OCI-LY7 (cell line): ENCODE results near the gene PPP1R9B. TPM values are rescaled to one million over a fixed set of nuclear protein-coding genes. Genes with fewer than 3 reads are reported as not detected.

Source experiments
- BruUV-seq: library from RNA; stranded (reverse); fragments of 400-500 nt; replicated peaks from 2 replicates; lab custom pipeline; 2021; lab: Mats Ljungman, UMichigan
- CTCF ChIA-PET: fragments of 300-600 bp; sonication (Branson Sonifier 250); formaldehyde crosslinking; loops from one replicate; lab custom pipeline; 2022; ENCODE audit warnings: antibody characterized with exemption; ENCODE audit not compliant: unreplicated experiment; lab: Charles Lee
- POLR2A ChIA-PET: fragments of 300-600 bp; sonication (Branson Sonifier 250); formaldehyde crosslinking; loops from one replicate; lab custom pipeline; 2022; ENCODE audit warnings: antibody characterized with exemption; lab: Charles Lee
- DNase-seq: peaks from one replicate; pipeline ENCODE4 v3.0.0-alpha.2; 2015; ENCODE audit warnings: low spot score
- H2AFZ ChIP-seq: fragments of 200-600 bp; sonication (generic), shearing (Covaris generic); 2 replicates; pipeline ENCODE4 v1.6.1; 2014; ENCODE audit warnings: mild to moderate bottlenecking, antibody characterized with exemption, low read length, moderate library complexity
- H3K27ac ChIP-seq: fragments of 200-600 bp; sonication (generic); 2 replicates; pipeline ENCODE4 v1.5.1; 2014; ENCODE audit warnings: mixed run types, low read depth, mild to moderate bottlenecking, moderate library complexity, low read length, inconsistent platforms; ENCODE audit not compliant: poor library complexity, severe bottlenecking
- H3K36me3 ChIP-seq: fragments of 200-600 bp; sonication (generic); 2 replicates; pipeline ENCODE4 v1.6.1; 2014; ENCODE audit warnings: mild to moderate bottlenecking, antibody characterized with exemption, low read length, moderate library complexity, mixed read lengths; ENCODE audit not compliant: insufficient read depth
- H3K4me1 ChIP-seq: fragments of 200-600 bp; sonication (generic); 2 replicates; pipeline ENCODE4 v1.5.1; 2014; ENCODE audit warnings: mild to moderate bottlenecking, low read length; ENCODE audit not compliant: insufficient read depth, poor library complexity, severe bottlenecking
- H3K4me2 ChIP-seq: fragments of 200-600 bp; sonication (generic); 2 replicates; pipeline ENCODE4 v1.6.1; 2014; ENCODE audit warnings: mild to moderate bottlenecking, low read length
- H3K4me3 ChIP-seq: fragments of 200-600 bp; sonication (generic); 2 replicates; pipeline ENCODE4 v1.5.1; 2014; ENCODE audit warnings: mild to moderate bottlenecking, low read depth, low read length; ENCODE audit not compliant: poor library complexity, severe bottlenecking
- H3K79me2 ChIP-seq: fragments of 200-600 bp; sonication (generic); 2 replicates; pipeline ENCODE4 v1.6.1; 2016; ENCODE audit warnings: low read depth, mild to moderate bottlenecking, low read length, moderate library complexity, mixed read lengths; ENCODE audit not compliant: insufficient read depth
- H3K9me2 ChIP-seq: fragments of 200-600 bp; sonication (generic); 2 replicates; pipeline ENCODE4 v1.6.1; 2016; ENCODE audit warnings: mild to moderate bottlenecking, low read length, mixed read lengths; ENCODE audit not compliant: insufficient read depth
- H3K9me3 ChIP-seq: fragments of 200-600 bp; sonication (generic); 2 replicates; pipeline ENCODE4 v1.6.1; 2014; ENCODE audit warnings: mild to moderate bottlenecking, mixed run types, low read length, mixed read lengths
- H4K20me1 ChIP-seq: fragments of 200-600 bp; sonication (generic); 2 replicates; pipeline ENCODE4 v1.6.1; 2014; ENCODE audit warnings: mild to moderate bottlenecking, antibody characterized with exemption, low read length, moderate library complexity, mixed read lengths; ENCODE audit not compliant: insufficient read depth
- CTCF ChIP-seq: fragments of 200-600 bp; sonication (generic); conservative IDR thresholded peaks from 2 replicates; pipeline ENCODE4 v1.5.1; 2014; ENCODE audit warnings: mild to moderate bottlenecking, antibody characterized with exemption, low read length, moderate library complexity, mixed read lengths
- EZH2phosphoT487 ChIP-seq: fragments of 200-600 bp; sonication (generic); IDR thresholded peaks from 2 replicates; pipeline ENCODE4 v1.6.1; 2018; ENCODE audit warnings: low read depth, borderline replicate concordance, mild to moderate bottlenecking, mixed run types, antibody characterized with exemption, low read length, moderate library complexity, mixed read lengths
- intact Hi-C: fragments of 100-400 bp; cut with micrococcal nuclease; formaldehyde crosslinking; loops from one replicate; pipeline ENCODE4 v1.10.0; 2022; ENCODE audit not compliant: unreplicated experiment
- total RNA-seq, 2 experiments: library from RNA; depleted of rRNA in 1 of 2; stranded (reverse); fragments of >200 nt in 1 of 2; shearing (Covaris generic) in 1 of 2; gene quantifications; 2 replicates each; pipeline ENCODE4 v1.2.3, GENCODE V29; 2014 to 2022

The PPP1R9B gene
- total RNA-seq, 2 experiments from 2014 or later = 45.3 to 87.0 TPM

DNA sequence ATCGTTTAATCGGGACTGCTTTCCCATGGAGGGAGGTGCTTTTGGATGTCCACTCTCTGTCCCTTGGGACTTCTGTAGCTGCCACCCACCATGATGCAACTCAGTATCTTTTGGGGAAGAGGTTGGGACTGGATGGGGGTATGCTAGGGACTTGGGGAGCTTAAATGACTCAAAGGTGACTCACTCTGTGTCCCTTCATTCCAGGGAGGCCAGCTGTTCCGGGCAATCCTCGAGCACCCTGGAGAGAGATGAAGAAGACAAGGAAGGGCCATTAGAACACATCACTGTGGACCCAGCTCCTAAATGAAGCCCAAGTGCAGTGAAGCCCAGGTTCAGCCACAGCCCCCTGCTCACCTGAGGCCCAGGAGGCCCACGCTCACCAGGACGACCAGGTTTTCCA lies 46.3 kb upstream of the PPP1R9B start:
- intact Hi-C loops = no loop called here
- Histone ChIP-seq H3K9me3 (no peaks in the 10 kb centered on the region), H3K4me3 (no peak overlapping the region), H3K4me2 (no peak overlapping the region), H3K27ac (no peak overlapping the region), H2AFZ (no peak overlapping the region), H3K9me2 (no peaks in the 10 kb centered on the region), H3K36me3 (no peaks in the 10 kb centered on the region), H4K20me1 (no peaks in the 10 kb centered on the region; the same call in 1 of the 2 replicates), H3K4me1 (peaks cover 8% of the 10 kb centered on the region), H3K79me2 (no peaks in the 10 kb centered on the region)
- no peak for TF ChIP-seq CTCF
- no peak for TF ChIP-seq EZH2phosphoT487
- CTCF ChIA-PET = interaction anchor here (0.7 to 1.3 kb wide), 2 partner anchors 9 to 27 kb away, joined by 4 to 9 read pairs; no protein-coding TSS in a partner anchor
- POLR2A ChIA-PET = interaction anchor here (0.8 to 0.9 kb wide), 2 partner anchors 27 to 41 kb away, joined by 3 read pairs; no protein-coding TSS in a partner anchor
- no peak for DNase-seq
- no TSS peak for BruUV-seq

GRCh38 chr17:50196036-50196435 lies 45.6 kb upstream of the PPP1R9B start:
- H3K4me2 ChIP-seq = no peak overlapping the region
- POLR2A ChIA-PET = interaction anchor here (0.8 kb wide), 1 partner anchor 42 kb away, joined by 3 read pairs; no protein-coding TSS in a partner anchor

More at GRCh38 chr17:50196036-50196435, 45.6 kb upstream of the PPP1R9B start:
- no peak for DNase-seq
- no peaks in the 10 kb centered on the region; the same call in 1 of the 2 replicates for H4K20me1 ChIP-seq
- no TSS peak for BruUV-seq
- H3K36me3 ChIP-seq = no peaks in the 10 kb centered on the region
- intact Hi-C loops = no loop called here
- H2AFZ ChIP-seq = no peak overlapping the region
- no peak overlapping the region for H3K27ac ChIP-seq
- no peaks in the 10 kb centered on the region for H3K79me2 ChIP-seq
- TF ChIP-seq EZH2phosphoT487 = no peak
- no peak for TF ChIP-seq CTCF
- CTCF ChIA-PET = no interaction called here
- no peaks in the 10 kb centered on the region for H3K9me2 ChIP-seq
- H3K4me1 ChIP-seq = peaks cover 8% of the 10 kb centered on the region
- H3K9me3 ChIP-seq = no peaks in the 10 kb centered on the region
- H3K4me3 ChIP-seq = no peak overlapping the region
